Camera-type eye (tissue), 1 donor: Measurements from ENCODE around the gene REX1BD. TPM values are rescaled to one million over a fixed set of nuclear protein-coding genes. Genes with fewer than 3 reads are reported as not detected.

Experiments used
- total RNA-seq: library from RNA; depleted of rRNA; stranded (reverse); fragments of >200 nt; gene quantifications from one replicate; pipeline ENCODE4 v1.2.3, GENCODE V29; 2014

The REX1BD gene
- total RNA-seq: 46.2 TPM

DNA sequence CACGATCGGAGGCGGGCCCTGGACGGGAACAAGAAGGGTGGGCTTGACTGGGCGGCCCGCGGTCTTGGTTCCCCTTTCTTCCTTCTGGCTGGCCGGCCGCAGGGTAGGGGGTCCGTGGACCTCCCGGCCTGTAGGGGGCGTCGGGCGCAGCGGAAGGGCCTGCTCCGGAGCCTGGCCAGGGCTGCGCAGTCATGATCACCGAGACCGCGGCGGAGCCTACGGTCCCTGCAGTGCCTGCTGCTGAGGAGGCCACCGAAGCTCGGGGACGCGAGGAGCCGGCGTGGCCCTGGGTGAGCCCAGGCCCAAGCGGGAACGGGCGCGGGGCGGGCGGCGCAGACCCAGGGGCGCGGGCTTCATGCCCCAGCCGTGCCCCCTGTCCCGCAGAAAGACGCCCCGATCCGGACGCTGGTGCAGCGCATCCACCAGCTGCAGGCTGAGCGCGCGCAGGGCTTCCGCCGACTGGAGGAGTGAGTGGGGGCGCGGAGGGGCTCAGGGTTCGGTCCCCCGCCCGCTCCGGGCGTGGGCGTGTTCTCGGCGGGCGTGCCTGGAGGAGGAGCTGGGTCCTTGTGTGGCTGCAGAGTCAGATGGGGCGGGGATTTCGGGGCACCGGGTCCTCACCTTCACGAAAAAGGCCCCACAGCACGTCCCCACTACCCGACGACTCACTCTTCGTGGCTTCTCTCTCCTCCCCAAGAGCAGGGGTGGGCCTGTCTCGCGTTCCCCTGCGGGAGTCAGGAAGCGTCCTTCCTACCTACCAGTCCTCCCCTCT is at the start of gene REX1BD:
TSS of gene REX1BD (plus strand) at position 188 of the 769 bp plus-strand sequence. CDS start at position 192, 4 bp downstream.

DNA sequence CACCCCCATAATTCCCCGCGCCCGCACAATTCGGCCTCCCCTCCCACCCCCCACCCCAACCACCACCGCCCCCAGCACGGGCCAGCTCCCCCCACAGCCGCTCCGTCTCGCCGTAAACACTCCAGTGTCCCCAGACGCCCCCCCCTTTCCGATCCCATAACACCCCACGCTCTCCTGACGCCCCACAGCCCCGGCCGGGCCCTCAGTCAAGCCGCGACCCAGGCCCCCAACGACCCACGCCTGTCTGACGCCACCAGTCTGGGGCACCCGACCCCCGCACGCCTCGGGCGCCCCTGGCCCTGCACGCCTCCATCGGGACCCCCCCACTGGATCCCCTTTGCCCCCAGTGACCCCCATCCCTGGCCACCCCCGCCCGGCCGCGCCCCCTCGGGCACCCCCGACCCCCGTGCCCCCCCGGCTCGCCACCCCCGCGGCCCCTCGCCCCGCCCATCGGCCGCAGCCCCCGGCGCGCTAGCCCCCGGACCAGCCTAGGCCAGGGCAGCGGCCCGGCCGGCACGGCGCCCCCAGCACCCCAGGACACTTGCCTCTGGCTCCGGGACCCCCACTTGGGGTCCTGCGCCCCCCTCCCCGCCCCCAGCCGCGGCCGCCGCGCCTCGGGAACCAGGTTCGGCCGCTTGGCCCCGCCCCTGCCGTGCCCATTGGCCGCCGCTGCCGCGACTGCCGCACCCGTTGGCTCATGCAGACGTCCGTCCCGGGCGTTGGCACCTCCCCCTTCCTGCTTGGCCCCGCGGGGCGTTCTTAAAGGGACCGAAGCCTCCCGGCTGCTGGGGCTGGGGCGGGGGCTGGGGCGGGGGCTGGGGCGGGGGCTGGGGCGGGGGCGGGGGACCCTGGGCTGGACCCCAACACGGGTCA is 45.4 kb upstream of the REX1BD start, which contains the start of gene FKBP8:
TSS of gene FKBP8 (minus strand) at position 633 of the 873 bp plus-strand sequence. CDS start 1,603 bp downstream, outside the sequence.

DNA sequence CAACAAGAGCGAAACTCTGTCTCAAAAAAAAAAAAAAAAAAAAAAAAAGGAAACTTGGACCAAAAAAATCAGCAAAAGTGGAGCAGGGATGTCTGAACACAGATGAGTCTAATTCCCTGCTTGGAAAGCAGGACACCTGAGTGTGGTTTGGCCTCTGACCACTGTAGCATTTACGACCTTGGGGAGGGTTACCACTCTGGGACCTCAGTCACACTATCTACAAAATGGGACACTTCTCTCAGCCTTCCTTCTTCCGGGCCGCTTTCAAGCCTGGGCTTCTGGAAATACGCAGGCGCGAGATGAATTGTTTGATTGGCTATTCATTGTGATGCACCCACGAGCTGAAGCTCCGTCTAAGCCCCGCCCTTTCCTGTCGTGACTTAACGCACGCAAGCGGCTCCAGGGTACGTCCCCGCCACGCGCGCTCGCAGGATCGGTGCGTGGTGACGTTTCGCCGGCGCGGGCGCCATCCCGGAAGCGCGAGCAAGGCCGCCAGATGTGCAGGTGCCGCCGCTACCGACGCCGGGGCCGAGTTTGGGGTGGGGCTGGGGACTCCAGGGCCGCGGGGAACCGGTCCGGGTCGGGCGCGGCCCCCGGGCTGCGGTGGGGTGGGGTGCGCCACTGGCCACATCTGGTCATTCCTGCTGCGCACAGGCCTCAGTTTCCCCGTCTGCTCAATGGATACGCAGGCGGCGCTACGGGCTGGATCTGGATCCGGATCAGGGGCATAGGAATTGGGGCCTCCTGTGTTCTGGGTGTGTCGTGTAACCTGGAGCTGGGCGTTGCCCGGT is 31.0 kb upstream of the REX1BD start, which contains the start of gene KXD1:
TSS of gene KXD1 (plus strand) at position 460 of the 791 bp plus-strand sequence. CDS start 4,187 bp downstream, outside the sequence.

DNA sequence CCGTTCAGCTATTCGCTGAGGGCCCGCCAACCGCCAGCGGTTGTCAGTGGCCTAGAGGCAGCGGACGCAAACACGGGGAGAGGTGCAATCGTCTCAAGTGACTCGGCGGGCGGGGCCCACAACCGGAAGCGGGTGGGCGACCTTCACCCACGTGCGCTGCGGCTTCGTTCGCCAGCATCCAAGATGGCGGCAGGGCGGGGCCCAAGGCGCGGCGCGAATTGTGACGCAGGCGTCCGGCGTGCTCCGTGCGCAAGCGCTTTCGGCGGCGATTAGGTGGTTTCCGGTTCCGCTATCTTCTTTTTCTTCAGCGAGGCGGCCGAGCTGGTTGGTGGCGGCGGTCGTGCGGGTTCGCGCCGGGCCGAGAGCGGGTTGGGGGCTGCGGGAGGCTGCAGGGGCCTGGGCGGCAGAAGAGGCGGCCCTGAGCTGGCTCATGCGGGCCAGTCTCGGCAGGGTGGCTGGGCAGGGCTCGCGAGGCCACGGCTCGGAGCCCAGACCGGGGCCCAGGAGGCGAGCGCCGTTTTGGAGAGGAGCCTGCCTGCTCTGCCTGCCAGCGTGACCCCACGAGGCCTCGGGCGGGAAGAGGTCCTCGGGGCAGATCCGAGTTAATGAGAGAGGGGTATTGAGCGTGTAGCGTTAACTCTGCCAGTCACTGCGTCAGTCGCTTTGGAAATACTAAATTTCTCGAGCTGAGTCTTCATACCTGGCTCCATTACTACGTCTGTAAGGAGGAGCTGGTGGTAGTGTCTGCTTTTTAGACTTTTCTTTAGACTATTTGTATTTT is 16.8 kb upstream of the REX1BD start, which contains the start of gene UBA52:
TSS of gene UBA52 (plus strand) at position 294 of the 781 bp plus-strand sequence. CDS start 1,444 bp downstream, outside the sequence.

DNA sequence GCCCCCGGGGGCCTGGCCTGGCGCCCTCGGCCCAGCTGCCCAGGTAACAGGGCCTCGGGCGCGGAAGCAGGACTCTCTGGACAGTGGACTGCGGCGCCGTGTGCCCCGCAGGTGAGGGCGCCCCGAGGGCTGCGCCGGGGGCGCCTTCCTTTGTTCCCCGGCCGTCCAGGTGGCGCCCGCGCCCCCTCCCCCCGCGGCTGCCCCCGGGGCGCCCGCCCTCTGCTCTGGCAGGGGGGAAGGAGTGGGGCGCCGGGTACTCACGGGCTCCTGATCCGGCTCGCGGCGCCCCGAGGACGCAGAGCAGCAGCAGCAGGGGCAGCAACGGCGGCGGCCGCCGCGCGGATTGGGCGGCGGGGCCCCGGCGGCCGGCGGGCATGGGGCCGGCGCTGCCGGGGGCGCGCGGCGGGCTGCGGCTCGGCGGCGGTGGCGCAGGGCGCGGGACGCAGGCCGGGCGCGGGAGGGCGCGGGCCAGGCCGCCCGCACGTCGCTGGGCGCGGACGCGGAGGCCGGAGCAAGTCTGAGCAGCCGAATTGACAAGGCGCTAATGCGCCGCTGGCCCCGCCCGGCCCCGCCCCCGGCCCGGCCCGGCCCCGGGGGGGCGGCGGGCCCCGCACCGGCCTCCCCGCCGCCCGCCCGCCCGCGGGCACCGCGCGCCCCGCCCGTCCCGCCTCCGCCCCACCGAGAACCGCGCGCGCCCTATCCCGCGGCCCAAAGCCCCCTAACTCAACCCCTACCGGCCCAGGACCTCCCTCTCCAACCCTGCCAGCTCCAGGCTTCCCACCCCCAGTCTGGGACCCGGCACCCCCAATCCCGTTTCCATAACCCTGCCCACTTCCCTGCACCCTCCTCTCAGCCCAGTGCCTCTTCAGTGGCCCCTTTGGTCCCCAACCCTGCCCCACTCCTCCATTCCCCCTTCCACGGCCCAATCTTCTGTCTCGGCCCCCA is 18.0 kb downstream of the REX1BD start, which contains the start of gene CRLF1:
TSS of gene CRLF1 (minus strand) at position 519 of the 945 bp plus-strand sequence. CDS start at position 376, 143 bp downstream.

DNA sequence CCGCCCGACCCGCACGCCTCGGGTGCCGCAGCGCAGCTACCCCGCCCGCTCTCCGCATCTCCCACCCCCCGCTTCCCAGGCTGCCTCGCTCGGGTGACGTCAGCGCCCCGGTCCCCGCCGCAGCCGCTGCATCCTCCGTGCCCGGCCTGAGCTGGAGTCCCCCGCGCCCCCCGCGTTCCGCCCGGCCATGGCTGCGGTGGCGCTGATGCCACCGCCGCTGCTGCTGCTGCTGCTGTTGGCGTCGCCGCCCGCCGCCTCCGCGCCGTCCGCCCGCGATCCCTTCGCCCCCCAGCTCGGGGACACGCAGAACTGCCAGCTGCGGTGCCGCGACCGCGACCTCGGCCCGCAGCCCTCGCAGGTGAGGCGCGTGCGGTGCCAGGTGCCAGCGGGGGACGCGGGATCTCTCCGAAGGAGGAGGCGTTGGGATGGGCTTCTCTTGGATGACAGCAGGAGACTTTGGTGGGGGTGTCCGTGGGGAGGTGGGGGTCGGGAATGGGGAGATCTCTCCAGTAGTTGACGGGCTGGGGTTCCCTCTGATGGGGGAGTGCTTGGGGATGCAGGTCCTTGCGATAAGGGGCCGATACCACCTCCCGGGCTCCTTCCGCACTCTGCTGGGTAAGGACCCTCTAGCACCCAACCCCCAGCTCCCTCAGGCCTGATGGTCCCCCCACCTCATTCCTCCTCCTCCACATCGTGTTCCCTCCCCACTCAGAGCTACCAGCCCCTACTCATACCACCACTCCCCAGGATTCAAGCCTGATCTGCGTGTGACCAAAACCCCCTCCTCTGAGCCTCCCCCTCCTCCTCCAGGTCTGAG is 24.4 kb downstream of the REX1BD start, which contains the start of gene TMEM59L:
TSS of gene TMEM59L (plus strand) at position 99 of the 817 bp plus-strand sequence. CDS start at position 188, 89 bp downstream.

DNA sequence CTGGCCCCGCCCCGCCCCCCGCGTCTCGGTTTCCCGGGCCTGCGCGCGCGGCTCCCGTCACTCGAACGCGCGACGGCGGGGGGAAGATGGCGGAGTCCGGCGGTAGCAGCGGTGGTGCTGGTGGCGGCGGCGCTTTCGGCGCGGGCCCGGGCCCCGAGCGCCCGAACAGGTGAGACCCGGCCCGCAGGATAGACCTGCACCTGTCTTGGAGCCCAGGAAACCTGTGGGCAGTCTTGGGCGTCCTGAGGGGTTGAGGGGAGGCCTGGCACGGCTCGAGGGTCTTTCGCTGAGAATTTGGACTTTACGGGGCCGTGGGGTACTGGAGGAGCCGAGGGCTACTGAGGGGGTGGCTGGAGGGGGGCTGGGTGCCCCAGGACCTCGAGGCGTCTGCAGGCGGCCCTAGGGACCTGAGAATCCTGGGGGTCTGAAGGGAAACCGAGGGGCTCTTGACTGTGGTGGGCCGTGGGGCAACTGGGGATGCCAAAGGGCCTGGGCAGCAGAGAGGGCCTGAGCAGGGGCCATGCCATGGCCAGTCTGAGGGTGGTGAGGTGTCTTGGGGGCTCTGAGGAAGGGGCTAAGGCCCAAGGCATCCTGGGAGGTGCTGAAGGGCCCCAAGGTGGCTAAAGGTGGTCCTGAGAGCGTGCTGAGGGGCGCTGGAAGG is 48.5 kb downstream of the REX1BD start, which contains the start of gene KLHL26:
TSS of gene KLHL26 (plus strand) at position 60 of the 661 bp plus-strand sequence. CDS start at position 87, 27 bp downstream.

Other genes starting within 250 kb of the REX1BD start
- gene PGPEP1, start 248.2 kb upstream of the REX1BD start, total RNA-seq: 19.3 TPM
- 8.2 TPM for gene GDF15, start 202.6 kb upstream of the REX1BD start, total RNA-seq
- 2.0 TPM for gene LRRC25, start 191.2 kb upstream of the REX1BD start, total RNA-seq
- 49.9 TPM for gene SSBP4, start 169.4 kb upstream of the REX1BD start, total RNA-seq
- gene ISYNA1, start 150.7 kb upstream of the REX1BD start, total RNA-seq: 75.6 TPM
- gene ELL, start 66.7 kb upstream of the REX1BD start, total RNA-seq: 12.5 TPM
- 166 TPM for gene FKBP8, start 45.2 kb upstream of the REX1BD start, total RNA-seq
- gene KXD1, start 30.9 kb upstream of the REX1BD start, total RNA-seq: 42.3 TPM
- gene UBA52, start 16.9 kb upstream of the REX1BD start, total RNA-seq: 388 TPM
- gene CRLF1, start 18.0 kb downstream of the REX1BD start, total RNA-seq: 13.3 TPM
- 22.3 TPM for gene TMEM59L, start 24.1 kb downstream of the REX1BD start, total RNA-seq
- gene KLHL26, start 48.2 kb downstream of the REX1BD start, total RNA-seq: 18.0 TPM
- gene CRTC1, start 94.9 kb downstream of the REX1BD start, total RNA-seq: 13.9 TPM
- 0.60 TPM for gene COMP, start 202.5 kb downstream of the REX1BD start, total RNA-seq
- gene UPF1, start 243.2 kb downstream of the REX1BD start, total RNA-seq: 119 TPM